Measurements from ENCODE around the gene STK10. TPM values are rescaled to one million over a fixed set of nuclear protein-coding genes. Genes with fewer than 3 reads are reported as not detected.

STK10 gene
- total RNA-seq, 2 donors from 2014 or later: 25.6 to 39.2 TPM

DNA sequence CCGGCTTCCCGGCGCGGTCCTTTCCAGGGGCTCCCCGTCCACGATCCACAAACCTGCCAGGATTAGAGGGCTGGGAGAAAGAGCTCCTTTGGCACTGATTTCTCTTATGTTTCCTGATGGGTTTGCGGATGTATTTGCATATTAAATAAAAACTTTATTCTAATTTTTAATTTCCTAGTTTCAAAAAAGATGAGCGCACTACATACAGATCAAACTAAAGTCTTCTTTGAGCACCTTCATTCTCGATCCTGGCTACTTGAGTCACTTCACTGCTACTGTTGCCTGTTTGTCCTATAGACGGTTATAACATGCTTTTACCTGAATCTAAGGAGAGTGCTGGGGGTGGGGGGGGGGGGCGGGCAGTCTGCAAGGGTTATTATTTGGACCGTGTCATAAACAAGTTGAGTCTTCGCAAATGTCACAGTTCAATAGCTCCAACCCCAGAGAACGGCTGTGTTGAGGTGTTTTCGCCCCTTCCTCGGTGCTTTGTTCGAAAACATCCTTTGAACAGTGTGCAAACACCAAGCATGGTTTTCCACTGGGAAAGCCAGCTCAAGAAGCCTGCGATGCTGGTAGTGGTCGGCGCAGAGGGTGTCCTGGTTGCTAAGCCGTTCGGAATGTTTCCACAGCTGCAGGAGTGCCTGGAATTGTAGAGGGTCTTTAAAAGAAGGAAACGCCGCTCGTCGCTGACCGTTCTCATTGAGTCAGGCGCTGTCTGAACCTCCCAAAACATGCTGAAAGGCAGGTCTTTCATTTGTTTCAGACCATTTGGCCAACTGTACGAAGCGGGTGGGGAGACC is 1.1 kb upstream of the STK10 start:
- H3K4me1 ChIP-seq (ENCODE audit: control insufficient read depth in 1 of 2, low read depth in 2 of 2): peaks cover 0 to 13% of the 10 kb centered on the region in 2 donors
- H3K36me3 ChIP-seq: no peaks in the 10 kb centered on the region
- no peaks in the 10 kb centered on the region for H3K27me3 ChIP-seq (replicated peaks; ENCODE audit: insufficient read depth)
- no peaks in the 10 kb centered on the region for H3K9me3 ChIP-seq
- peak overlapping the region in 1 of 2 donors; percentile 88 for H3K27ac ChIP-seq
- TF ChIP-seq, protein P1, sequence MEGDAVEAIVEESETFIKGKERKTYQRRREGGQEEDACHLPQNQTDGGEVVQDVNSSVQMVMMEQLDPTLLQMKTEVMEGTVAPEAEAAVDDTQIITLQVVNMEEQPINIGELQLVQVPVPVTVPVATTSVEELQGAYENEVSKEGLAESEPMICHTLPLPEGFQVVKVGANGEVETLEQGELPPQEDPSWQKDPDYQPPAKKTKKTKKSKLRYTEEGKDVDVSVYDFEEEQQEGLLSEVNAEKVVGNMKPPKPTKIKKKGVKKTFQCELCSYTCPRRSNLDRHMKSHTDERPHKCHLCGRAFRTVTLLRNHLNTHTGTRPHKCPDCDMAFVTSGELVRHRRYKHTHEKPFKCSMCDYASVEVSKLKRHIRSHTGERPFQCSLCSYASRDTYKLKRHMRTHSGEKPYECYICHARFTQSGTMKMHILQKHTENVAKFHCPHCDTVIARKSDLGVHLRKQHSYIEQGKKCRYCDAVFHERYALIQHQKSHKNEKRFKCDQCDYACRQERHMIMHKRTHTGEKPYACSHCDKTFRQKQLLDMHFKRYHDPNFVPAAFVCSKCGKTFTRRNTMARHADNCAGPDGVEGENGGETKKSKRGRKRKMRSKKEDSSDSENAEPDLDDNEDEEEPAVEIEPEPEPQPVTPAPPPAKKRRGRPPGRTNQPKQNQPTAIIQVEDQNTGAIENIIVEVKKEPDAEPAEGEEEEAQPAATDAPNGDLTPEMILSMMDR (IDR thresholded peaks at IDR 0.05): no peak
- DNase-seq (ENCODE audit: low spot score) (no peak), ATAC-seq (ENCODE audit: insufficient number of reproducible peaks, low FRiP score, low read depth) (no peak)
- peak overlapping the region; percentile 99 for H3K4me3 ChIP-seq

DNA sequence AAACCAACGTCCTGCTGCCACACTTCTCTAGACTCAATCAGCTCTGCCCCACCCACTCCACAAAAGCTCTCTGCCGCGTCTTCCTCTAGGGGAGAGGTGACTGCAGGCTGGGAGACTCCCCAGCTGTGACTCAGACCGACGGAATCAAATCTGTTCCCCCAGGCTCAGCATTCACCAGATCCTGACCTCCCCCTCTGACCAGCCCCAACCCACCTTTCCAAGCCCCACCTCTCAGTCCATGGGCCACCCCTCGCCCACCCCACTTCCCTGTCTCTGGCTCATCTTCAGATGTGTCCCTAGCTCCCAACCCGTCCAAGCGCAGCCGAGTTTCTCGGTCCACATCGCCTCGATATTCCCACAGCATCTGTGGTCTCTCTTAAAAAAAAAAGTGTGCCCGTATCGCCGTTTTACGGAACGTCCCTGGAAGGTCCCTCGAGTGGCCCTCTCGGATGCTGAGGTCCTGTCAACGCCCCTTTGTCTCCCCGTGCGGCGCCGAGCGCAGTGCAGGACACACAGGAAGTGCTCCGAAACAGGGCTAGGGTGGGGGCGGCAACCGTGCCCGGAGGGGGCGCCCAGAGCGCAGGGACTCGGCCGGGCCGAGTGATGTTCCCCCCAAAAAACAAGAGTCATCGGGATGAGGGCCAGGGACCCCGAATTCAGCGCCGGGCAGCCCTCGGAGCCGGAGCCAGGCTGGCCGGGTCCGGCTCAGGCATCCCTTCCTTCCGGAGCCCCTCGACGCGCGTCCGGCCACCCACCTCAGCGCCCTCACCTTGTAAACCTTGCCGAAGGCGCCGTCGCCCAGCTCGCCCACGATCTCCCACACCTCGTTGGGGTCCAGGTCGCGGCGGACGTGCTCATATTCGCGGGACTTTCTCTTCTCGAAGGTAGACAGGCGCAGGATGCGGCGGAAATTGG is 649 bp downstream of the STK10 start:
- ATAC-seq (ENCODE audit: insufficient number of reproducible peaks, low FRiP score, low read depth) (peak; percentile 7), DNase-seq (ENCODE audit: low spot score) (no peak)
- peak overlapping the region; percentile 85 to 88 for H3K27ac ChIP-seq
- H3K4me3 ChIP-seq: peak overlapping the region; percentile 99
- peaks cover 3 to 13% of the 10 kb centered on the region in 2 donors for H3K4me1 ChIP-seq (ENCODE audit: control insufficient read depth in 1 of 2, low read depth in 2 of 2)
- no peaks in the 10 kb centered on the region for H3K9me3 ChIP-seq
- no peaks in the 10 kb centered on the region for H3K36me3 ChIP-seq
- TF ChIP-seq, protein P1 (IDR thresholded peaks at IDR 0.05): no peak
- H3K27me3 ChIP-seq (replicated peaks; ENCODE audit: insufficient read depth): no peaks in the 10 kb centered on the region

DNA sequence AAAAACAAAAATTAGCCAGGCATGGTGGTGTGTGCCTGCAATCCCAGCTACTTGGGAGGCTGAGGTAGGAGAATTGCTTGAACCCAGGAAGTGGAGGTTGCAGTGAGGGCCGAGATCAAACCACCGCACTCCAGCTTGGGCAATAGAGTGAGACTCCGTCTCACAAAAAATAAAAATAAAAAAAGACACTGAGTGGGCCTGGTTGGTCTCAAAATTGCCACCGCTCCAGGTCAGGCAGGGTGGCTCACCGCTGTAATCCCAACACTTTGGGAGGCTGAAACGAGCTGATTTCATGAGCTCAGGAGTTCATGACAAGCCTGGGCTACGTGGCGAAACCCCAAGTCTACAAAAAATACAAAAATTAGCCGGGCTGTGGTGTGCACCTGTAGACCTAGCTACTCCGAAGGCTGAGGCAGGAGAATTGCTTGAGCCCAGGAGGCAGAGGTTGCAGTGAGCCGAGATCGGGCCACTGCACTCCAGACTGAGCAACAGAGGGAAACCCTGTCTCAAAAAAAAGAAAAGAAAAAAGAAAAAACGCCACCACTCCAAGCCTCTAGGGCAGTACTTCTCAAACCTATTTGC is 1.8 kb downstream of the STK10 start:
- Histone ChIP-seq H3K4me1 (ENCODE audit: control insufficient read depth in 1 of 2, low read depth in 2 of 2) (peaks cover 3 to 13% of the 10 kb centered on the region in 2 donors), H3K4me3 (peak overlapping the region; percentile 99), H3K27me3 (replicated peaks; ENCODE audit: insufficient read depth) (no peaks in the 10 kb centered on the region), H3K9me3 (no peaks in the 10 kb centered on the region), H3K27ac (no peak overlapping the region), H3K36me3 (no peaks in the 10 kb centered on the region)
- no peak for DNase-seq (ENCODE audit: low spot score)
- ATAC-seq (ENCODE audit: insufficient number of reproducible peaks, low FRiP score, low read depth): no peak
- TF ChIP-seq, protein P1 (IDR thresholded peaks at IDR 0.05): no peak

DNA sequence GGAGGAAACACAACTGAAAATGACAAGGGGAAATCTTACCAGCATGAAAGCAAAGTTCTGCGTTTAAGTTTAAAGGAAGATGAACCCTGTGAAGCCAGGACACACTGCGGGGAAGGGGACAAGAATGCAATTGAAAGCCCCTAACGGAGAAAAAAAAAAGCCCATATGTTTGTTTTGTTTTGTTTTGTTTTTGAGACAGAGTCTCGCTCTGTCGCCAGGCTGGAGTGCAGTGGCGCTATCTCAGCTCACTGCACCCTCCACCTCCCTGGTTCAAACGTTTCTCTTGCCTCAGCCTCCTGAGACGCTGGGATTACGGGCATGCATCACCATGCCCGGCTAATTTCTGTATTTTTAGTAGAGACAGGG is 2.9 kb downstream of the STK10 start:
- H3K36me3 ChIP-seq: peaks cover 3% of the 10 kb centered on the region
- H3K4me3 ChIP-seq: peak overlapping the region; percentile 99
- DNase-seq (ENCODE audit: low spot score) (no peak), ATAC-seq (ENCODE audit: insufficient number of reproducible peaks, low FRiP score, low read depth) (no peak)
- H3K9me3 ChIP-seq: no peaks in the 10 kb centered on the region
- peaks cover 3 to 13% of the 10 kb centered on the region in 2 donors for H3K4me1 ChIP-seq (ENCODE audit: control insufficient read depth in 1 of 2, low read depth in 2 of 2)
- TF ChIP-seq, protein P1 (IDR thresholded peaks at IDR 0.05): no peak
- no peak overlapping the region for H3K27ac ChIP-seq
- H3K27me3 ChIP-seq (replicated peaks; ENCODE audit: insufficient read depth): no peaks in the 10 kb centered on the region

DNA sequence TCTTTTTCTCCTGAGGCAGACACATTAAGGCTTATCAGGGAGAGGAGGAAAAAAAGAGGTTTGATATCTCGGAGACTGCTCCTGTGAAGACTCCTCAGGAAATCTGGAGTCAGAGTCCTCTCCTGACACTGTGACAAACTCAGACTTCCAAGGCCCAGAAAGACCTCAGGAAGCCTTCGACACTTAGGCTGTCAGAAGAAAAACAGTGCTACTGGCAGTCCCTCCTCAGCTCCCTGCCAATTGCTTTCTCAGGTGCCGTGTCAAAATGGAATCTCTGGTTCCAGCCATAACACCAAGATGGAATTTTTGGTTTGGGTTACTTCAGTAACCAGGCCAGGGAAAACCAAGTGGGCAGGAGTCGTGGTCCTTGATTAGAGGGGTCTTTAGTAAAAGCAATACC is 4.1 kb downstream of the STK10 start:
- TF ChIP-seq, protein P1 (IDR thresholded peaks at IDR 0.05): no peak
- Histone ChIP-seq H3K4me3 (no peak overlapping the region), H3K4me1 (ENCODE audit: control insufficient read depth in 1 of 2, low read depth in 2 of 2) (peaks cover 6 to 13% of the 10 kb centered on the region in 2 donors), H3K36me3 (peaks cover 3% of the 10 kb centered on the region), H3K9me3 (no peaks in the 10 kb centered on the region), H3K27ac (no peak overlapping the region), H3K27me3 (replicated peaks; ENCODE audit: insufficient read depth) (no peaks in the 10 kb centered on the region)
- DNase-seq (ENCODE audit: low spot score): no peak
- no peak for ATAC-seq (ENCODE audit: insufficient number of reproducible peaks, low FRiP score, low read depth)

Data from thoracic aorta (tissue), 2 donors.